Activated T-helper 1 cell treated with anti-CD3 and anti-CD28 coated beads, Interleukin-12 subunit alpha, Interleukin-12 subunit beta, Interleukin-2, Interleukin-4 antibody, amounts not matched to agents 30 ng/mL and 10 ng/mL and 1 ng/mL, durations not matched to agents 14 hours and 24 hours and 36 hours (primary cell): Measurements from ENCODE around the gene FAM222B. TPM values are rescaled to one million over a fixed set of nuclear protein-coding genes. Genes with fewer than 3 reads are reported as not detected.
"Not testable (repeated sequence)": the region's sequence is repeated elsewhere in the genome, so short reads cannot be mapped to it uniquely, and the experiment has no call there.

Experiments
- DNase-seq: peaks from one replicate; pipeline ENCODE4 v3.0.0; 2021; ENCODE audit warnings: low spot score
- H3K27ac Mint-ChIP-seq: one replicate; pipeline ENCODE4 v1.8.0; 2021; ENCODE audit warnings: mild to moderate bottlenecking, mixed read lengths
- H3K27me3 Mint-ChIP-seq: one replicate; pipeline ENCODE4 v1.8.0; 2022; ENCODE audit warnings: mild to moderate bottlenecking, moderate library complexity, mixed read lengths; ENCODE audit not compliant: insufficient read depth
- H3K36me3 Mint-ChIP-seq: one replicate; pipeline ENCODE4 v1.8.0; 2021; ENCODE audit warnings: low read depth, mixed read lengths
- H3K4me1 Mint-ChIP-seq: one replicate; pipeline ENCODE4 v1.8.0; 2021; ENCODE audit warnings: low read depth, mixed read lengths
- H3K4me3 Mint-ChIP-seq: one replicate; pipeline ENCODE4 v1.8.0; 2021; ENCODE audit warnings: mild to moderate bottlenecking, moderate library complexity, mixed read lengths
- H3K9me3 Mint-ChIP-seq: one replicate; pipeline ENCODE4 v1.8.0; 2021; ENCODE audit warnings: mixed read lengths
- intact Hi-C: fragments of 100-400 bp; cut with micrococcal nuclease; formaldehyde crosslinking; loops from one replicate; pipeline ENCODE4 v1.15.1; 2024
- total RNA-seq: library from RNA; stranded (reverse); gene quantifications from 2 replicates; pipeline ENCODE4 v1.2.3, GENCODE V29; 2022

The FAM222B gene
- total RNA-seq, 1 donor from 2014 or later, result 27.5 TPM

DNA sequence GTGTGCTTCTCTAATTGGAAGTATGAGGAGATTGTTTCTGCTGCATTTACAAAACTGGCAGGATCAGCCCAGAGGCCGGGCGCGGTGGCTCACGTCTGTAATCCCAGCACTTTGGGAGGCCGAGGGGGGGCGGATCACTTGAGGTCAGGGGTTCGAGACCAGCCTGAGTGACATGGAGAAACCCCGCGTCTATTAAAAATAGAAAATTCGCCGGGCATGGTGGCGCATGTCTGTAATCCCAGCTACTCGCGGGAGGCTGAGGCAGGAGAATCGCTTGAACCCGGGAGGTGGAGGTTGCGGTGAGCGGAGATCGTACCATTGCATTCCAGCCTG lies 121.6 kb downstream of the FAM222B start:
- H3K9me3 Mint-ChIP-seq, H3K27me3 Mint-ChIP-seq, DNase-seq, intact Hi-C loops: not testable (repeated sequence)
- Mint-ChIP-seq H3K4me1 (peaks cover 59% of the 10 kb centered on the region), H3K27ac (peak overlapping the region; percentile 92), H3K4me3 (peak overlapping the region; percentile 100), H3K36me3 (peaks cover 53% of the 10 kb centered on the region)

DNA sequence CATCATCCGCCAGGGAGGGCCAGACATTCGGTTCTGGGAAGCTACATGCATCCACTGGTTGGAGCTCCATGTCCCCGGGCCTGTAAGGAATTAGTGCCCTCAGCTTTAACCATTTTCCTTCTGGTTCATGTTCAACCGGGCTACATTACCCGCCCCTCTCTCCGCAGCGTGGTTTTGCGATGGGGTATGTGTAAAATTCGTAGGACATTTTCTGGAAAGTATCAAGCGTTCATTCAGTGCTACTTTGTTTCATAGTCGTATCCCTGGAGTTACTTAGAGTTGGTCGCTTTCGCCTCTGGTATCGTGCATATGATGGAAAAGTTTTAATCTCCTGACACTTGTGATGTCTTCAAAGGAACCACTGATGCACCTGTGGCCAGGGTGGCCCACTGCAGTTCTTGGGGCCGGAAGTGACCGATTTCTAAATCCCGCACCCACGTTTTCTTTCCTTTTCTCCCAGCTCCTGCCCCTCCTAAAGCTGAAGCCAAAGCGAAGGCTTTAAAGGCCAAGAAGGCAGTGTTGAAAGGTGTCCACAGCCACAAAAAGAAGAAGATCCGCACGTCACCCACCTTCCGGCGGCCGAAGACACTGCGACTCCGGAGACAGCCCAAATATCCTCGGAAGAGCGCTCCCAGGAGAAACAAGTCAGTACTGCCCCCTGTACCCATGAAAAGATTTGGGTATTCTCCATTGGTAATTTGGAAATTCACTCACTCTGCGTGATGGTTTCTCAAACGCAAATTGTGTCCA lies 122.2 kb downstream of the FAM222B start:
- intact Hi-C loops, result no loop called here

DNA sequence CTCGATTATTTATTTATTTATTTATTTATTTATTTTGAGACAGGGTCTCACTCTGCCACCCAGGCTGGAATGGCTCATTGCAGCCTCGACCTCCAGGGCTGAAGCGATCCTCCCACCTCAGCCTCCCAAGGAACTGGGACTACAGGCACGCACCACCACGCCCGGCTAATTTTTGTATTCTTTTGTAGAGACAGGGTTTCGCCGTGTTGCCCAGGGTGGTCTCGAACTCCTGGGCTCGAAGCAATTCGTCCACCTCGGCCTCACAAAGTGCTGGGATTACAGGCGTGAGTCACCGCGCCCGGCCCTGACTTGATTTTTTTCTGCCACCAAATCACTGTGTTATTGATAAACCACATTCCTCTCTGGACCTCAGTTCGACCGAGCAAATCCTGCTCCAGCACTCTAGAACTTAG lies 123.6 kb downstream of the FAM222B start:
- Mint-ChIP-seq H3K9me3 (no peaks in the 10 kb centered on the region), H3K36me3 (peaks cover 38% of the 10 kb centered on the region), H3K4me3 (peak overlapping the region; percentile 100), H3K27me3 (peaks cover 23% of the 10 kb centered on the region), H3K27ac (peak overlapping the region; percentile 92), H3K4me1 (peaks cover 44% of the 10 kb centered on the region)
- no peak for DNase-seq
- intact Hi-C loops, result loop anchor here (1.0 to 10.0 kb wide), 7 partner anchors 8 to 676 kb away; partner anchors contain the start of genes BLTP2, IFT20, NEK8 and PROCA1

More for the DNA sequence above, 122.2 kb downstream of the FAM222B start:
- Mint-ChIP-seq H3K4me1 (peaks cover 58% of the 10 kb centered on the region), H3K27me3 (peaks cover 12% of the 10 kb centered on the region), H3K36me3 (peaks cover 50% of the 10 kb centered on the region), H3K4me3 (peak overlapping the region; percentile 100), H3K27ac (peak overlapping the region; percentile 92), H3K9me3 (no peaks in the 10 kb centered on the region)
- peak; percentile 18 for DNase-seq

DNA sequence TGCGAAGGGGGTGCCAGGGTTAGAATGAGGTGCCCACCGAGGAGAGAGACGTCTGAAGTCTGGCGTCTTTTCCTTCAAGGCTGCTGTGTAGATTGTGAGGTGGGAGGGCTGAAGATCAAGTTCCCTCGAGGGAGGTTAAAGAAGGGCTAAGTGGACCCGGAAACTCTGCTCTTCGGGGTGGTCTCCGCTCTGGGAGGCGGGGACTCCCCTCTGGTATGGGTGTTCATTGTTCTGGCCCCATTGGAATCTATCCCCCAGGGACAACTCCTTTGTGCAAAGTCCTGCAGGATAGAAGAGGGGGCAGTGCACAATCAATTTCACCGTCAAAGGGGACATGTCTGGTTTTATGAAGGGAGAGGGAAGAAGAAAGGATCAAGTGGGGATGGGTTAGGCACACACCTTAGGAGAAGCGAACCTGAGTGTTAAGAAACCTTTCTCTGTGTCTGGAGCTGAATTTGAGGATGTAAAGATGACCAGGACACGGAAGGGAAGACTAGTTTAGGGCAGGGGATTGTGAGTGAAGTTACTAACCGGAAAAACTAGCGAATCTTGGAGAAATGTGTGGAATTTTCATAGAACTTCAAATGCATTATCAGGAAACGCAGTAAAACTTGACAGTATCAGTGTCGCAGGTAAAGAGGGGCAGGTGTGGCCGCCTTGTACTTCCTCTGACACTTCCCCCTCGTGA lies 124.1 kb downstream of the FAM222B start:
- DNase-seq, result no peak
- Mint-ChIP-seq H3K36me3 (peaks cover 36% of the 10 kb centered on the region), H3K27me3 (peaks cover 23% of the 10 kb centered on the region), H3K4me3 (peak overlapping the region; percentile 65), H3K27ac (peak overlapping the region; percentile 73), H3K4me1 (peaks cover 39% of the 10 kb centered on the region), H3K9me3 (no peaks in the 10 kb centered on the region)
- intact Hi-C loops, result loop anchor here (1.0 to 10.0 kb wide), 7 partner anchors 7 to 676 kb away; partner anchors contain the start of genes BLTP2, IFT20, NEK8 and PROCA1

DNA sequence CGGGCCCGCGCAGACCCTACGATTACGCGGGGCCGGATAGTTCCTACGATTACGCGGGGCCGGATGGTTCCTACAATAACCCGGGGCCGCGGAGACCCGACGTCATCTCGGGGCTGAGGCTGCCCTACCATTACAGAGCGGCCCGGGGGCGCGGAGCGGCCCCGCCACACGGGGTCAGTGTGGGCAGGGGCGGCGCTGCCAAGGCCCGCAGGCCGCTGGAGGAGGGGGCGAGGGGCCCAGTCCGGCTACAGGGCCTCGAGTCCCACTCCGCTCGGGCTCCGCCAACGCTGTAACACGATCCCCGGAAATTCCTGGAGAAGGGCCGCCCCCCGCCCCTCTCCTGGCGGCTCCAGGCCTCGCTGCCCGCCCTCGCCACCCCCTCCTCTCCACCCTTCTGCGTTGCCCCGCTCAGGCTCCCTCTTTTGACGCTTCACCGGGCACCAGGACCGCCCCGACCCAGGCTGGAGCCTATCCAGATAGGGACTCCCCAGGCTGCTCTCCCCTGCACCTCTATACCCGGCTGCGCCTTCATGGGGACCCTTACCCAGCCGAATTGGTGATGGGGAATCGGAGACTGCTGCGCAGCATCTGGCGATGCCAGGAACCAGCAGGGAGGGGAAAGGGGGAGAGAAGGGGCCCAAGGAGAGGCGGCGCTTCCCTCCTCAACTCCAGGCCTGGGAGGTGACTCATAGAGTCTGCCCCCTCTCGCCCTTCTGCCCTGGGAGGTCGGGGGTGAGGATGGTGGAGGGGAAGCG lies 124.8 kb downstream of the FAM222B start, which contains the start of gene RAB34:
Gene RAB34 (minus strand): TSS at position 291 of the 755 bp plus-strand sequence. CDS start 602 bp downstream, outside the sequence.
- Mint-ChIP-seq H3K4me3 (peak within 1 kb of the TSS; percentile 65), H3K4me1 (peaks cover 35% of the 10 kb centered on the region), H3K9me3 (no peaks in the 10 kb centered on the region), H3K27me3 (peaks cover 23% of the 10 kb centered on the region), H3K27ac (peak within 1 kb of the TSS; percentile 73), H3K36me3 (peaks cover 31% of the 10 kb centered on the region)
- DNase-seq, result no peak
- intact Hi-C loops, result loop anchor here (2.0 to 10.0 kb wide), 4 partner anchors 73 to 677 kb away; partner anchors contain the start of genes BLTP2, IFT20, SPAG5 and TAOK1

DNA sequence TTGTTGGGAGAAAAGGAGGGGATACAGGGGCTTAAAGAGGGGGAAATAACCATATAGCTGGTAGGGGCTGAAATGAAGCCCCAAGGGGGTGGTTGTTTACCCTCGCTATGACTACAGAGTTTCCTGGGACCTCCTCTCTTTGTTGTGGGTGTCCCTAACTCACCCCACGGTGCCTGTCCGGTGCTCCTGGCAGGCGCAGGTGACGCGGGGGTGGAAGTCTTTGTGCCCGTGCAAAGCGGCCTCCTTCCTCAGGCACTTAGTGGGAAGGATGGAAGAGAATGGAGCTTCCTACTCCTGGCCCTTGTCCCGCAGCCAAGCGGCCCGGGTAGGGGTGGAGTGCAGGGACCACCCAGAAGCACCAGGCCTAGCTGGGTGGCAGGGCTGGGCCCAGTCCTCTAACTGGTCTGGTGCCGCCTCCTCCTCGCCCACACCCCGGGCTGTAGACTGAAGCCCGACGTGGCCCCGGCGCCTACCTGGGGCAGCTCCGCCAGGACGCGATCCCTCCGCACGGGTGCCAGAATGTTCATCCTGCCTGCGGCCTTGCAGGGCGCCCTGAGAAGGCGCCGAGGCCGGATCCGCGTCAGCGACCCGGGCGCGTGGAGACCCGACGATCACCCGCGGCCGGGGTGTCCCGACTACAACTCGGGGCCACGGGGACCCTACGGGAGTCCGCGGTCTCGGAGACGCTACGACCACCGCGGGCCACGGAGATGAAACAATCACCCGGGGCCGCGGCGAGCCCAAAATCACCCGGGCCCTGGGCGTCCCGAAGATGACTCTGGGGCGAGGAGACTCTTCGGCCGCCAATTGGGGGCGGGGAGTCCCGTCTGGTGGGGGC lies 125.6 kb downstream of the FAM222B start:
- H3K9me3 Mint-ChIP-seq, result no peaks in the 10 kb centered on the region
- intact Hi-C loops, result loop anchor here (10.0 kb wide), 1 partner anchor 678 kb away; the partner anchor contains the start of gene TAOK1
- H3K36me3 Mint-ChIP-seq, result peaks cover 23% of the 10 kb centered on the region
- no peak for DNase-seq
- no peak overlapping the region for H3K4me3 Mint-ChIP-seq
- H3K4me1 Mint-ChIP-seq, result peaks cover 36% of the 10 kb centered on the region
- H3K27me3 Mint-ChIP-seq, result peaks cover 23% of the 10 kb centered on the region
- no peak overlapping the region for H3K27ac Mint-ChIP-seq

DNA sequence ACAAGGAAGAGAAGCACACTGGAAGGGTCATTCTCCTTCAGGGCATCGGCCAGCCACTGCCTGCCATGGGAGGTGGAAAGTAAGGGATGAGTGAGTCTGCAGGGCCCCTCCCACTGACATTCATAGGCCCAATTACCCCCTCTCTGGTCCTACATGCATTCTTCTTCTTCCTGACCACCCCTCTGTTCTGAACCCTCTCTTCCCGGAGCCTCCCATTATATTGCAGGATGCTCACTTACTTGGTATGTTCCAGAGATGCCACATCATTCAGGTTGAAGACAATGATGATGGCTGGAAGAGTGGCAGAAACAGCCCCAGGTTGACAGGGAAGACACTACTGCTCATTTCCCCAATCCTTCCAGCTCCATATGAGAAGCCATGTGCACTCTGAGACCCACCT lies 127.4 kb downstream of the FAM222B start:
- H3K36me3 Mint-ChIP-seq, result peaks cover 9% of the 10 kb centered on the region
- H3K4me3 Mint-ChIP-seq, result no peak overlapping the region
- DNase-seq, result no peak
- H3K27me3 Mint-ChIP-seq, result peaks cover 23% of the 10 kb centered on the region
- intact Hi-C loops, result loop anchor here (10.0 kb wide), 1 partner anchor 680 kb away; the partner anchor contains the start of gene TAOK1
- no peak overlapping the region for H3K27ac Mint-ChIP-seq
- H3K9me3 Mint-ChIP-seq, result no peaks in the 10 kb centered on the region
- H3K4me1 Mint-ChIP-seq, result peaks cover 35% of the 10 kb centered on the region

DNA sequence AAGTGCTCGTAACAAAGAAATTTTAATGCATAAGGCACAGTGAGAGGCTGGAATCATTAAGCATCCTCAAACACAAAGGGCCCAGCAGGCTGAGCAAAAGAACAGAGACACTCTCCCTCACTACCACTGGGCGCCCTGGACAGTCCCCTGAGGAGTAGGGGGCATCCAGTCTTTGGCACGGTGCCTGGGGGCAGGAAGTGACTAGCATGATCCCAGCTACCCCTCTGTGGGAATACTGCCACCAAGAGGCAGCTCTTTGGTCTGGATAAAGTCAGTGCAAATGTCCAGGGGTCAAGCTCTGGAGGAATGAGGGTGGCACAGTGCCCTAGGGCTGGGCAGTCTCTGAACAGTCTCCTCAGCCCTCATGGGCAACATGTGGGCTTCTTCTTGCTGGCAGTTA lies 128.3 kb downstream of the FAM222B start:
- intact Hi-C loops, result loop anchor here (10.0 kb wide), 1 partner anchor 681 kb away; the partner anchor contains the start of gene TAOK1
- H3K4me3 Mint-ChIP-seq, result no peak overlapping the region
- H3K27me3 Mint-ChIP-seq, result peaks cover 21% of the 10 kb centered on the region
- H3K4me1 Mint-ChIP-seq, result peaks cover 33% of the 10 kb centered on the region
- peaks cover 3% of the 10 kb centered on the region for H3K36me3 Mint-ChIP-seq
- DNase-seq, result no peak
- H3K27ac Mint-ChIP-seq, result no peak overlapping the region
- H3K9me3 Mint-ChIP-seq, result no peaks in the 10 kb centered on the region

DNA sequence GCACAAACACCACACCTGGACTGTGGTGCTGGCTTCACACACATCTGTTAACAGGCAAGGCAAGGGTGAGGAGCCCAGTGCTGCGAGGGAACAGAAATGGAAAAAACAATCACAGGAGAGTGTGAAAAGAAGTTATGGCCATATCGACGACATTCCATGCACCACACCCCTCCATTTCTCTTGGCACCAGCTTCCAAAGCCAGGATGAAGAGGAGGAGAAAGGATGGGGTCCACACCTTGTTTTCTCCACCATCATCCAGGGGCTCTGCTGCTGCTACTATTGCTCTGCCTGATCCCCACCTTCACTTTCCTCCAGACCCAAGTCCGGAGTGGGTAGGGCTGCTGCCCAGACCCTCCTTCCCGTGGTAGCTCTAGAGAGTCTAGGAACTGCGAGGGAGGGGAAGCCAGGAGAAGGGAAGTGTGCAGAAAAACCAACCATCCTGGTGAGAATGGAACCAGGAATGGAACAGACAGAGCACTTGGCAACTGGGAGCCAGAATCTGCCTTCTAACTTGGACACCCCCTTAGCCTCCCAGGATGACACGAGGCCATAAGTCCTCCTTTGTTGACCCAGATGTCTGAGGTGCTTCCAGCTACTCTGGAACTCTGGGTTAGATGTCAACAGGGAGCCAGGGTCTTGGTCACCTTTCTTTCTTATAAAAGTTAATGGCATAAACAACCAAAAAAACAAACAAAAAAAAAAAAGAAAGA lies 129.7 kb downstream of the FAM222B start:
- intact Hi-C loops, result loop anchor here (10.0 kb wide), 1 partner anchor 682 kb away; the partner anchor contains the start of gene TAOK1

DNA sequence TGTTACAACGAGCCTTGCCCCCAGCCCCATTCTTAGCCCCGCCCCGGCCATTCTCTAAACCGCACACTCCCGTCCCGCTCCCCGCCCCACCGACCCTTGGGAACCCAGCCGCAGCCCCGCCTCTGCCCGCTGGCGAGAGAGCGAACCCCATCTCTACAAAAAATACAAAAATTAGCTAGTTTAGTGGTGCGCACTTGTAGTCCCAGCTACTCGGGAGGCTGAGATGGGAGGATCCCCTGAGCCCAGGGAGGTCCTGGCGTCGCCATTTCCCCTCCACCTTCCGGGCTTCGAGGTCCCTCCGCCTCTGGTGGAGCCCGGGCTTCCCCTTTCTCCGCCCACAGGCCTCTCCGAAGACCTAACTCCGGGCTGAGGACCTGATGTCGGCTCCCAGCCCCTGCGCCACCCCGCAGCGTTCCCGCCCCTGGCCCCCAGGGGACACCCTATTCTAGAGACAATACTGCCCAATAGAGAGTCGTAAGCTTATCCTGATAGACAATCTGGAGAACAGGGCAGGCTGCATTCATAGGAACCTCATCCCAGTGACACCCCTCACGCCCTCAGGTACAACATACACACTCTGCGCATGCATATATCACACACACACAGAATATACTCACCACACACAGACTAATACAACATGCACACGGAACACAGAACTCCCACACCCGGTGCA lies 130.4 kb downstream of the FAM222B start:
- intact Hi-C loops, result loop anchor here (10.0 kb wide), 1 partner anchor 683 kb away; the partner anchor contains the start of gene TAOK1
- Mint-ChIP-seq H3K27ac (peak overlapping the region; percentile 92), H3K4me3 (peak overlapping the region; percentile 86), H3K9me3 (no peaks in the 10 kb centered on the region), H3K27me3 (peaks cover 16% of the 10 kb centered on the region), H3K36me3 (peaks cover 2% of the 10 kb centered on the region), H3K4me1 (peaks cover 20% of the 10 kb centered on the region)
- peak; percentile 62 for DNase-seq

More for the DNA sequence above, 129.7 kb downstream of the FAM222B start:
- H3K4me1 Mint-ChIP-seq, result peaks cover 22% of the 10 kb centered on the region
- DNase-seq, result no peak
- H3K36me3 Mint-ChIP-seq, result peaks cover 2% of the 10 kb centered on the region
- peaks cover 16% of the 10 kb centered on the region for H3K27me3 Mint-ChIP-seq
- peak overlapping the region; percentile 92 for H3K27ac Mint-ChIP-seq
- no peaks in the 10 kb centered on the region for H3K9me3 Mint-ChIP-seq
- peak overlapping the region; percentile 86 for H3K4me3 Mint-ChIP-seq

DNA sequence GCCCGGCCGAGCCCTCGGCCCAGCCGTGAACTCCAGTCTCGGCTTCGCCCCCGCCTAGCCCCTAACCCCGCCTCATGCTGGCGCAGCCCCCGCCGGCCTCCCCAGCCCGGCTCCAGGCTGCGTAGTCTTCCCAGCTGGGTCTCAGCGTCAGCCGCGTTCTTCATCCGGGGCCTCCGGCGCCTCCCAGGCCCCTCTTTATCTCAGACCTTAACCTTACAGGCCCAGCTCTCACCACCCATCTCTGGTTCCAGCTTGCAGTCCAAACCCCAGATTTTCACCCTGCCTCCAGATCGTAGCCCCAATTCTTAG lies 130.9 kb downstream of the FAM222B start, which contains the start of gene PROCA1:
Gene PROCA1 (minus strand): TSS at position 166 of the 309 bp plus-strand sequence. CDS start 228 bp downstream, outside the sequence.
- intact Hi-C loops, result loop anchor here (1.0 to 10.0 kb wide), 7 partner anchors 8 to 683 kb away; partner anchors contain the start of genes ALDOC, BLTP2, RPL23A and SPAG5
- H3K27me3 Mint-ChIP-seq, result peaks cover 16% of the 10 kb centered on the region

More for the DNA sequence above, 130.9 kb downstream of the FAM222B start, which contains the start of gene PROCA1:
- H3K4me1 Mint-ChIP-seq, result peaks cover 20% of the 10 kb centered on the region
- H3K4me3 Mint-ChIP-seq, result peak within 1 kb of the TSS; percentile 89
- DNase-seq, result no peak
- peaks cover 2% of the 10 kb centered on the region for H3K36me3 Mint-ChIP-seq
- no peaks in the 10 kb centered on the region for H3K9me3 Mint-ChIP-seq
- peak within 1 kb of the TSS; percentile 92 for H3K27ac Mint-ChIP-seq
